Lung (tissue), 12 donors: ENCODE results near the gene CHMP1A. TPM values are rescaled to one million over a fixed set of nuclear protein-coding genes. Genes with fewer than 3 reads are reported as not detected.

Experiments
- ATAC-seq: fragments of 200-7000 bp; cut with Tn5 transposase; one replicate; pipeline ENCODE4 v1.9.1; 2020; ENCODE audit warnings: moderate number of reproducible peaks; ENCODE audit not compliant: insufficient read depth, low FRiP score
- DNase-seq, 3 donors: peaks; one replicate each; pipeline ENCODE4 v3.0.0-alpha.2; 2013 to 2017
- H3K27ac ChIP-seq, 2 donors: one replicate each; pipeline ENCODE4 v1.5.1; 2013; ENCODE audit warnings: mild to moderate bottlenecking in 2 of 2, moderate library complexity in 2 of 2, control low read depth in 1 of 2, inconsistent platforms in 1 of 2, low read depth in 1 of 2, low read length in 1 of 2
- H3K27me3 ChIP-seq, 3 donors: one replicate each; pipeline ENCODE4 v1.5.1; 2013; ENCODE audit warnings: low read length in 2 of 3; ENCODE audit not compliant: control insufficient read depth in 3 of 3, insufficient read depth in 3 of 3
- H3K36me3 ChIP-seq, 4 donors: one replicate each; pipeline ENCODE4 v1.5.1; 2013; ENCODE audit warnings: low read length in 4 of 4, mild to moderate bottlenecking in 1 of 4, moderate library complexity in 1 of 4; ENCODE audit not compliant: control insufficient read depth in 4 of 4, insufficient read depth in 4 of 4
- H3K4me1 ChIP-seq, 5 donors: one replicate each; pipeline ENCODE4 v1.5.1; 2013; ENCODE audit warnings: low read length in 5 of 5, mild to moderate bottlenecking in 2 of 5, moderate library complexity in 1 of 5; ENCODE audit not compliant: control insufficient read depth in 5 of 5, insufficient read depth in 5 of 5
- H3K4me3 ChIP-seq: one replicate; pipeline ENCODE4 v1.5.1; 2013; ENCODE audit warnings: mild to moderate bottlenecking, control low read depth, moderate library complexity
- H3K9ac ChIP-seq, 2 donors: one replicate each; pipeline ENCODE4 v1.5.1; 2013; ENCODE audit warnings: low read length in 2 of 2, control low read depth in 1 of 2; ENCODE audit not compliant: insufficient read depth in 1 of 2
- H3K9me3 ChIP-seq, 4 donors: one replicate each; pipeline ENCODE4 v1.5.1; 2013; ENCODE audit warnings: low read length in 3 of 4, mild to moderate bottlenecking in 1 of 4, moderate library complexity in 1 of 4; ENCODE audit not compliant: control insufficient read depth in 4 of 4, insufficient read depth in 3 of 4
- CTCF ChIP-seq: IDR thresholded peaks from 2 replicates; pipeline ENCODE4 v1.5.1; 2012; ENCODE audit warnings: mild to moderate bottlenecking; ENCODE audit errors: control extremely low read depth, extremely low read depth
- WGBS, 2 donors: extraction: QIAGEN DNeasy Blood & Tissue Kit; methylation state at CpG; one replicate each; pipeline ENCODE4 v1.1.7; 2013; 5-methylcytosine and 5-hydroxymethylcytosine counted together
- polyA plus RNA-seq, 2 donors: library from polyadenylated mRNA; stranded (reverse); fragments of 200-250 nt; gene quantifications; one replicate each; pipeline ENCODE4 v1.2.1, GENCODE V29; 2013
- total RNA-seq, 2 donors: library from RNA; depleted of rRNA in 1 of 2; stranded (reverse); fragments of >200 nt in 1 of 2; gene quantifications; one replicate each; pipeline ENCODE4 v1.2.1, GENCODE V29; 2014 to 2021
- donor health status: control.
- donor health status: control.
- donor health status: Bipolar disorder and iron deficiency.
- donor health status: healthy.
- donor health status: DM: yes; HTN: yes; CAD: no.

CHMP1A gene
- total and polyA plus RNA-seq, 4 donors = 61.3 to 98.4 (median 85.5) TPM

- no peak for DNase-seq
- peaks cover 7 to 40% (median 16%) of the 10 kb centered on the region in 4 donors for H3K36me3 ChIP-seq
- ATAC-seq = no peak
- no peak for TF ChIP-seq CTCF
- H3K4me1 ChIP-seq = peaks cover 0 to 8% (median 0%) of the 10 kb centered on the region in 5 donors
- H3K9ac ChIP-seq = no peak overlapping the region
- H3K27ac ChIP-seq = no peak overlapping the region
- H3K4me3 ChIP-seq = no peak overlapping the region
- 80 to 91% methylated on average over 14 of the region's 14 CpGs for WGBS, 2 donors
- H3K27me3 ChIP-seq = no peaks in the 10 kb centered on the region
- no peaks in the 10 kb centered on the region for H3K9me3 ChIP-seq
Observed at GRCh38 chr16:89643769-89644300, 13.7 kb downstream of the CHMP1A start.

GRCh38 chr16:89642574-89642973 lies 14.9 kb downstream of the CHMP1A start:
- Histone ChIP-seq H3K4me3 (no peak overlapping the region), H3K9me3 (no peaks in the 10 kb centered on the region), H3K27ac (no peak overlapping the region), H3K27me3 (no peaks in the 10 kb centered on the region), H3K9ac (no peak overlapping the region), H3K4me1 (peaks cover 0 to 8% (median 0%) of the 10 kb centered on the region in 5 donors), H3K36me3 (peaks cover 7 to 36% (median 16%) of the 10 kb centered on the region in 4 donors)
- no peak for TF ChIP-seq CTCF
- DNase-seq (no peak), ATAC-seq (no peak)
- 84 to 88% methylated on average over 13 of the region's 13 CpGs for WGBS, 2 donors

GRCh38 chr16:89641458-89642119 lies 15.9 kb downstream of the CHMP1A start:
- Histone ChIP-seq H3K4me3 (no peak overlapping the region), H3K9ac (no peak overlapping the region), H3K27me3 (no peaks in the 10 kb centered on the region), H3K4me1 (peaks cover 0 to 8% (median 0%) of the 10 kb centered on the region in 5 donors), H3K27ac (no peak overlapping the region), H3K9me3 (no peaks in the 10 kb centered on the region), H3K36me3 (peaks cover 3 to 28% (median 10%) of the 10 kb centered on the region in 4 donors)
- no peak for ATAC-seq
- no peak for DNase-seq
- no peak for TF ChIP-seq CTCF
- WGBS, 2 donors = 50 to 51% methylated on average over 14 of the region's 14 CpGs
